Endothelial cell (in vitro differentiated cells): ENCODE results near the gene NAV2. TPM values are rescaled to one million over a fixed set of nuclear protein-coding genes. Genes with fewer than 3 reads are reported as not detected.

ENCODE experiments used
- DNase-seq: peaks from one replicate; pipeline ENCODE4 v3.0.0; 2021; ENCODE audit warnings: low spot score
- H3K27ac Mint-ChIP-seq: one replicate; pipeline ENCODE4 v1.8.0; 2021; ENCODE audit warnings: mixed read lengths, inconsistent platforms; ENCODE audit not compliant: unreplicated experiment
- H3K27me3 Mint-ChIP-seq: one replicate; pipeline ENCODE4 v1.8.0; 2021; ENCODE audit warnings: mild to moderate bottlenecking, moderate library complexity, mixed read lengths, inconsistent platforms; ENCODE audit not compliant: unreplicated experiment
- H3K36me3 Mint-ChIP-seq: one replicate; pipeline ENCODE4 v1.8.0; 2021; ENCODE audit warnings: mild to moderate bottlenecking, low read depth, mixed read lengths, inconsistent platforms; ENCODE audit not compliant: unreplicated experiment
- H3K4me1 Mint-ChIP-seq: one replicate; pipeline ENCODE4 v1.8.0; 2021; ENCODE audit warnings: mild to moderate bottlenecking, mixed read lengths, inconsistent platforms; ENCODE audit not compliant: unreplicated experiment
- H3K4me3 Mint-ChIP-seq: one replicate; pipeline ENCODE4 v1.8.0; 2021; ENCODE audit warnings: mild to moderate bottlenecking, mixed read lengths, inconsistent platforms; ENCODE audit not compliant: unreplicated experiment
- H3K9me3 Mint-ChIP-seq: one replicate; pipeline ENCODE4 v1.8.0; 2021; ENCODE audit warnings: mixed read lengths, inconsistent platforms; ENCODE audit not compliant: unreplicated experiment
- CTCF ChIP-seq: fragments of 200-600 bp; sonication (generic); IDR thresholded peaks from one replicate; pipeline ENCODE4 v1.5.0; 2021; ENCODE audit warnings: antibody characterized with exemption; ENCODE audit not compliant: unreplicated experiment
- total RNA-seq: library from RNA; stranded (reverse); fragmentation: NEBNext Ultra II Directional; extraction: Animal tissue kit (Norgen Biotek cat#: 25700); gene quantifications from one replicate; pipeline ENCODE4 v1.2.1, GENCODE V29; 2021; ENCODE audit not compliant: unreplicated experiment

The NAV2 gene
- total RNA-seq, 1 donor from 2014 or later, result 15.6 TPM

DNA sequence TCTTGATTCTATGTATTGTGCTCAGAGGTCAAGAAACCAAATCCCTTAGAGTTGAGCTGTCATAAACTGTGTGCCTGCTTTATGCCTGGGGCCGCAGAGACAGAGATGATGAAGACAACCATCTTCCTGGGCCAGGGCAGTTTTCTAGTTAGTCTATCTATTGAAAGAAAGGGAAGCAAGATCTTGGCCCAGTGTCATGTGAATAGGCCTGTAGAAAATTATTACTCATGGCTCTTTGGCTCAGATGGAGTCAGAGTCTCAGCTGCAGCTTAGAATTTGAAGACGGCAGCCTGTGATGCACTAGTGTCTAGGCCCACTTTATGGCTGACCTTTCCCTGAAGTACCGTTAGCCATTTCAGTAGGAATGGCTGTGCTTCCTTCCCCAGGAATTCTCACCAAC is 335.6 kb downstream of the NAV2 start:
- Mint-ChIP-seq H3K4me1 (peaks cover 13% of the 10 kb centered on the region), H3K27ac (no peak overlapping the region), H3K9me3 (no peaks in the 10 kb centered on the region), H3K4me3 (no peak overlapping the region), H3K36me3 (peaks cover 3% of the 10 kb centered on the region), H3K27me3 (peaks cover 4% of the 10 kb centered on the region)
- DNase-seq, result no peak
- no peak for TF ChIP-seq CTCF

- H3K27me3 Mint-ChIP-seq, result peaks cover 4% of the 10 kb centered on the region
- no peak for TF ChIP-seq CTCF
- no peaks in the 10 kb centered on the region for H3K9me3 Mint-ChIP-seq
- no peak for DNase-seq
- H3K36me3 Mint-ChIP-seq, result peaks cover 3% of the 10 kb centered on the region
- H3K27ac Mint-ChIP-seq, result no peak overlapping the region
- H3K4me1 Mint-ChIP-seq, result peaks cover 11% of the 10 kb centered on the region
- no peak overlapping the region for H3K4me3 Mint-ChIP-seq
These were observed 336.1 kb downstream of the NAV2 start for GRCh38 chr11:20048707-20049106.

- H3K36me3 Mint-ChIP-seq, result peaks cover 3% of the 10 kb centered on the region
- DNase-seq, result no peak
These were observed 336.6 kb downstream of the NAV2 start for GRCh38 chr11:20049231-20049630.

GRCh38 chr11:20050048-20050447 is 337.4 kb downstream of the NAV2 start:
- no peak overlapping the region for H3K4me3 Mint-ChIP-seq
- H3K4me1 Mint-ChIP-seq, result peaks cover 11% of the 10 kb centered on the region
- H3K9me3 Mint-ChIP-seq, result no peaks in the 10 kb centered on the region
- no peak for TF ChIP-seq CTCF
- H3K27ac Mint-ChIP-seq, result no peak overlapping the region
- H3K27me3 Mint-ChIP-seq, result no peaks in the 10 kb centered on the region
- DNase-seq, result no peak
- H3K36me3 Mint-ChIP-seq, result peaks cover 3% of the 10 kb centered on the region

More at GRCh38 chr11:20049231-20049630, 336.6 kb downstream of the NAV2 start:
- Mint-ChIP-seq H3K27ac (no peak overlapping the region), H3K4me1 (peaks cover 11% of the 10 kb centered on the region), H3K27me3 (no peaks in the 10 kb centered on the region), H3K9me3 (no peaks in the 10 kb centered on the region), H3K4me3 (no peak overlapping the region)
- no peak for TF ChIP-seq CTCF

DNA sequence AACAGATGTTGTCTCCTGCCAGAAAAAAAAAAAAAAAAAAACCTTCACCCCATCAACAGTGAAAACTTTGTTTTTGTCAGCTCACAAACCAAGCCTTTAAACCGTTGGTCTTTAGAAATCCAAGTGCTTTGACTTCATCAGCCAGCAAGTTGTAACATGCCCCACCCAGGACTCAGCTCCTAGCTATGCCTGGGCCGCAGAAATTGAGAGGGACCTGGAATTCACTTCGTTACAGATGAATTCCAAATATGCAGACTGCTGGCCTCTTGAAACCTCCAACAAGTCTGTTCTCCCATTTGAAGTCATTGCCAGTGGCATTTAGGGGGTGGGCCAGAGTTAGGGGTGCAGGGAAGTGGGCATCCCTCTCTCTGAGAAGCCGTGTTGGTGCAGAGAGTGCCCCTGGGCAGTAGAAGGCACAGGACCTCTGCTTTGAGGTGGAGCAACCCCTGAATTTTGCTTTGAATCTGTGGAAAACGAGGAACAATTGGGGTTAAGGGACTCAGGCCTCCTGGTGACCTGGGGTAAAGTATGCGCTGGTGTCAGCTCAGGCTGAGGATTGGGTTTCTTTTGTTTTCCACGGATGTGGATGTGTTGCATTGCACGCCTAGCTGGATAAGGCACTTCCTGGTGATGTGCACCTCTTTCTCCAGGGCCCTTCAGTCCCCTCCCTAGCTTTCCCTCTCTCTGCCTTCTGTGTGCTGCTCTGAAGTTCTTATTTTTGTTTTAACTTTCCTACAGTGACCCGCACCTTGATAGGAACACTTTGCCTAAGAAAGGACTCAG is 338.1 kb downstream of the NAV2 start:
- H3K9me3 Mint-ChIP-seq, result no peaks in the 10 kb centered on the region
- TF ChIP-seq CTCF, result no peak
- DNase-seq, result no peak
- no peaks in the 10 kb centered on the region for H3K27me3 Mint-ChIP-seq
- H3K27ac Mint-ChIP-seq, result no peak overlapping the region
- peaks cover 3% of the 10 kb centered on the region for H3K36me3 Mint-ChIP-seq
- no peak overlapping the region for H3K4me3 Mint-ChIP-seq
- peaks cover 11% of the 10 kb centered on the region for H3K4me1 Mint-ChIP-seq
